Glutamatergic neuron (in vitro differentiated cells): Measurements from ENCODE around the gene CAMK1D. TPM values are rescaled to one million over a fixed set of nuclear protein-coding genes. Genes with fewer than 3 reads are reported as not detected.

ENCODE experiments used
- DNase-seq: peaks from one replicate; pipeline ENCODE4 v3.0.0; 2022
- H3K27ac Mint-ChIP-seq: one replicate; pipeline ENCODE4 v1.8.0; 2020; ENCODE audit warnings: mild to moderate bottlenecking, mixed read lengths, inconsistent platforms; ENCODE audit not compliant: unreplicated experiment
- H3K27me3 Mint-ChIP-seq: one replicate; pipeline ENCODE4 v1.8.0; 2020; ENCODE audit warnings: mild to moderate bottlenecking, moderate library complexity, mixed read lengths, inconsistent platforms; ENCODE audit not compliant: unreplicated experiment
- H3K36me3 Mint-ChIP-seq: one replicate; pipeline ENCODE4 v1.8.0; 2020; ENCODE audit warnings: mild to moderate bottlenecking, mixed read lengths, inconsistent platforms; ENCODE audit not compliant: unreplicated experiment
- H3K4me1 Mint-ChIP-seq: one replicate; pipeline ENCODE4 v1.8.0; 2020; ENCODE audit warnings: mild to moderate bottlenecking, low read depth, mixed read lengths, inconsistent platforms; ENCODE audit not compliant: unreplicated experiment
- H3K4me3 Mint-ChIP-seq: one replicate; pipeline ENCODE4 v1.8.0; 2020; ENCODE audit warnings: mild to moderate bottlenecking, mixed read lengths, inconsistent platforms; ENCODE audit not compliant: unreplicated experiment
- H3K9me3 Mint-ChIP-seq: one replicate; pipeline ENCODE4 v1.8.0; 2020; ENCODE audit warnings: mild to moderate bottlenecking, moderate library complexity, mixed read lengths, inconsistent platforms; ENCODE audit not compliant: unreplicated experiment
- total RNA-seq: library from RNA; stranded (reverse); fragmentation: NEBNext Ultra II Directional; extraction: Animal tissue kit (Norgen Biotek cat#: 25700); gene quantifications from one replicate; pipeline ENCODE4 v1.2.1, GENCODE V29; 2021; ENCODE audit not compliant: unreplicated experiment
- TF ChIP-seq, protein P1 (sequence below): fragments of 200-600 bp; sonication (generic); IDR thresholded peaks from one replicate; pipeline ENCODE4 v1.5.0; 2021; ENCODE audit not compliant: partially characterized antibody, unreplicated experiment

Gene CAMK1D
- total RNA-seq, 1 donor from 2014 or later = 29.8 TPM

DNA sequence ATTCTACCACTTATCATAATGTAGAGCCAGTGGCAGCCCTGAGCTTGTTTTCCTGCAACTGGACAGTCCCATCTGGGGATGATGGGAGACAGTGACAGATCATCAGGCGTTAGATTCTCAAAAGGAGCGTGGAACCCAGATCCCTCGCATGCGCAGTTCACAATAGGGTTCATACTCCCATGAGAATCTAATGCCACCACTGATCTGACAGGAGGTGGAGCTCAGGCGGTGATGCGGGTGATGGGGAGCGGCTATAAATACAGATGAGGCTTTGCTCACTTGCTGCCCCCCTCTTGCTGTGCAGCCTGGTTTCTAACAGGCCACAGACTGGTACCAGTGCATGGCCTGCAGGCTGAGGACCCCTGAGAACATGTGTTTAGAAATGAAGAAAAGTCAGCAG is 260.1 kb downstream of the CAMK1D start:
- Mint-ChIP-seq H3K27ac (no peak overlapping the region), H3K27me3 (peaks cover 3% of the 10 kb centered on the region), H3K9me3 (peaks cover 1% of the 10 kb centered on the region), H3K36me3 (peaks cover 5% of the 10 kb centered on the region), H3K4me3 (no peak overlapping the region), H3K4me1 (peaks cover 2% of the 10 kb centered on the region)
- DNase-seq = no peak
- TF ChIP-seq, protein P1, sequence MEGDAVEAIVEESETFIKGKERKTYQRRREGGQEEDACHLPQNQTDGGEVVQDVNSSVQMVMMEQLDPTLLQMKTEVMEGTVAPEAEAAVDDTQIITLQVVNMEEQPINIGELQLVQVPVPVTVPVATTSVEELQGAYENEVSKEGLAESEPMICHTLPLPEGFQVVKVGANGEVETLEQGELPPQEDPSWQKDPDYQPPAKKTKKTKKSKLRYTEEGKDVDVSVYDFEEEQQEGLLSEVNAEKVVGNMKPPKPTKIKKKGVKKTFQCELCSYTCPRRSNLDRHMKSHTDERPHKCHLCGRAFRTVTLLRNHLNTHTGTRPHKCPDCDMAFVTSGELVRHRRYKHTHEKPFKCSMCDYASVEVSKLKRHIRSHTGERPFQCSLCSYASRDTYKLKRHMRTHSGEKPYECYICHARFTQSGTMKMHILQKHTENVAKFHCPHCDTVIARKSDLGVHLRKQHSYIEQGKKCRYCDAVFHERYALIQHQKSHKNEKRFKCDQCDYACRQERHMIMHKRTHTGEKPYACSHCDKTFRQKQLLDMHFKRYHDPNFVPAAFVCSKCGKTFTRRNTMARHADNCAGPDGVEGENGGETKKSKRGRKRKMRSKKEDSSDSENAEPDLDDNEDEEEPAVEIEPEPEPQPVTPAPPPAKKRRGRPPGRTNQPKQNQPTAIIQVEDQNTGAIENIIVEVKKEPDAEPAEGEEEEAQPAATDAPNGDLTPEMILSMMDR = no peak

DNA sequence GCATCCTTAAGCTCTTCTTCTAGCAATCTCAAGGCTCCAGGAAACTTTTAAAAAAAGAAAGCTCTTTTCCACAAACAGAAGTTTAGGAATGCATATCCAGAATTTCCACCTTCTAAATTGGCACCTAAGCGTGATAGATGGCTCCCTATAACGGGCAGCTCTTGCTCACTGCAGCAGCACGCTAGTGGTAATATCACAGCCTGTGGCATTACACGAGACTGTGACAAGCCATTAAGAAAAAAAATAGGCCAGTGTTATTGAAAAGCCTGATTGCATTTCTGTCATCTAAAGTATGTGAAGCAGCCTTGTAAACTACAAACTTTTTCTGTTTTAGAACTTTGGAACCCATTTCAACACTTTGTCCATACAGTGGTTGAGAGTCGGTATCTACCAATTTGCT is 263.8 kb downstream of the CAMK1D start:
- no peak overlapping the region for H3K4me3 Mint-ChIP-seq
- H3K36me3 Mint-ChIP-seq = peaks cover 5% of the 10 kb centered on the region
- TF ChIP-seq, protein P1 = no peak
- DNase-seq = no peak
- peaks cover 2% of the 10 kb centered on the region for H3K27me3 Mint-ChIP-seq
- H3K9me3 Mint-ChIP-seq = no peaks in the 10 kb centered on the region
- peaks cover 5% of the 10 kb centered on the region for H3K4me1 Mint-ChIP-seq
- H3K27ac Mint-ChIP-seq = no peak overlapping the region

DNA sequence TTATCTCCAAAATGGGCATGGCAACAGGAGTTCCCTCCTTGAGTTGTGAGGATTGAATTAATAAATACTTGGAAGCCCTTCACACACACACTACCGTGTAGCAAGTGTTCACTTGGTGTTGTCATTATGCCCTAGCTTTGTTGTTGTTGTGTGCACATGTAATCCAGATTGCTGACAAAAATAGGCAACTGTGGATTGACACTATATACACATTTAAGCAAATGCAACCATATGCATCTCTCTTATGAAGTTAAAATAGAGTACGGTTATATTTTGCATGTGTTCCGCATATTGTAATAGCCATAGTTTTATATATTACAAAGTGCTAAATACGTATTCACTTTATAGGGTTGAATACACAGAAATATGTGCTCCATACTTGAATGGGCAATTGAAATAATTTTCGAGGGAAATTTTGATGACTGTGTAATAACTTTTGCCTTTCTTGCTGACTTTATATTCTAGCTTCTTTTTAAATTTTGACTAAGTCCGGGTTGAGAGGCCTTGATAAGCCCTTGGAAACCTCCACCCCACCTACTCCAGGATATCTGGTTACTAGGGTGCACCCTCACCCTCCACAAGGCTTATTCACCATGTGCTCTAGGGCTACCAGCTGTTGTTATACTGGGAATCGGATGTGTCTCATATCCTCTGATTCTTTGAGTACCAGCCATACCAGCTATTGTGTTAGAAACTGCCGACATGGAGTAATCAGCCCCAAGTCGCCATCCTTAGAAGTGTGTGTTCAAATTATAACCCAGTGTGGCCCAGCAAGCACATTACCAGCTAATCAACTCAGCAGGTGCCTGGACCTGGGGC is 265.0 kb downstream of the CAMK1D start:
- DNase-seq = no peak
- Mint-ChIP-seq H3K27ac (no peak overlapping the region), H3K27me3 (peaks cover 2% of the 10 kb centered on the region), H3K36me3 (peaks cover 5% of the 10 kb centered on the region), H3K9me3 (no peaks in the 10 kb centered on the region), H3K4me1 (peaks cover 5% of the 10 kb centered on the region), H3K4me3 (no peak overlapping the region)
- TF ChIP-seq, protein P1 = no peak

DNA sequence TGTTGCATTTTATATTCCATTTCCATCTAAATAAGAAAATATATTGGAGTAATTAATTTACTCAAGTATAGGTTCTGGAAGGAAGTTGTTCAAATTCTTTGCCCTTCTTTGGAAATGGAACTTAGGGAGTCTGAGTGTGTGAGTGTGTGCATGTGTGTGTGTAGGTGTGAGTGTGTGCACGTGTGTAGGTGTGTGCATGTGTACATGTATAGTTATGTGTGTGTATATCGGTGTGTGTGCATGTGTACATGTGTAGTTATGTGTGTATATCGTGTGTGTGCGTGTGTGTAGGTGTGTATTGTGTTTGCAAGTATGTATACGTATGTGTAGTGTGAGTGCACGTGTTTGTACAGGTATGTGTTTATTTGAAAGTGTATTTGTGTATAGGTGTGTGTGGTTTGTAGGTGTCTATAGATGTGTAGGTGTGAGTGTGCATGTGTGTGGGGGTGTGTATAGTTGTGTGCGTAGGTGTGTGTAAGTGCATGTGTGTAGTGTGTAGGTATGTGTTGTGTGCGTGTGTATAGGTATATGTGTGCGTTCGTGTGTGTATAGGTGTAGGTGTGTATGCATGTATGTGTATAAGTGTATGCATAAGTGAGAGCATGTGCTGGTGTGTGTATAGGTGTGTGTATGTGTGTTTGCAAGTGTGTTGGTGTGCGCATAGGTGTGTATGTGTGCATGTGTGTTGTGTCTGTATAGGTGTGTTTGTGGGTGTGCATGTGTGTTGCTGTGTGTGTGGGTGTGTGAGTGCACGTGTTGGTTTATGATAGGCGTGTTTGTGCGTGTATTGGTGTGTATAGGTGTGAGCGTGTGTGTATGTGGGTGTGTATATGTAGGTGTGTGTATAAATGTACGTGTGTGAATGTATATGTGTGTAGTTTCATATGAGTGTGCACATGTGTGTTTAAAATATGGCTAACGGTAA is 266.2 kb downstream of the CAMK1D start:
- Mint-ChIP-seq H3K4me1 (peaks cover 4% of the 10 kb centered on the region), H3K9me3 (no peaks in the 10 kb centered on the region), H3K36me3 (no peaks in the 10 kb centered on the region), H3K27me3 (no peaks in the 10 kb centered on the region), H3K4me3 (no peak overlapping the region), H3K27ac (no peak overlapping the region)
- DNase-seq = no peak
- TF ChIP-seq, protein P1 = no peak
